GM19099 (cell line): Measurements from ENCODE around the gene ATP4B.

Experiments
- POLR2A ChIP-seq: IDR thresholded peaks from 3 replicates; pipeline ENCODE4 v1.6.1; 2011; ENCODE audit warnings: low read depth; ENCODE audit not compliant: insufficient read length; ENCODE audit errors: extremely low read depth

The ATP4B gene

GRCh38 chr13:113664751-113665596 lies 7.0 kb upstream of the ATP4B start:
- TF ChIP-seq POLR2A = no peak

GRCh38 chr13:113663934-113664333 lies 5.9 kb upstream of the ATP4B start:
- TF ChIP-seq POLR2A = no peak

GRCh38 chr13:113661509-113661908 lies 3.5 kb upstream of the ATP4B start:
- no peak for TF ChIP-seq POLR2A

GRCh38 chr13:113660066-113660465 lies 2.1 kb upstream of the ATP4B start:
- no peak for TF ChIP-seq POLR2A

GRCh38 chr13:113659337-113659736 lies 1.3 kb upstream of the ATP4B start:
- TF ChIP-seq POLR2A = no peak

GRCh38 chr13:113658836-113659235 lies 838 bp upstream of the ATP4B start:
- no peak for TF ChIP-seq POLR2A

GRCh38 chr13:113656831-113657671 lies 947 bp downstream of the ATP4B start:
- TF ChIP-seq POLR2A = no peak

- no peak for TF ChIP-seq POLR2A
Measured at GRCh38 chr13:113656003-113656588, 1.9 kb downstream of the ATP4B start.

GRCh38 chr13:113655346-113656002 lies 2.5 kb downstream of the ATP4B start:
- no peak for TF ChIP-seq POLR2A

- TF ChIP-seq POLR2A = no peak
Measured at GRCh38 chr13:113654591-113655345, 3.2 kb downstream of the ATP4B start.

- no peak for TF ChIP-seq POLR2A
Measured at GRCh38 chr13:113654175-113654560, 3.8 kb downstream of the ATP4B start.

- TF ChIP-seq POLR2A = no peak
Measured at GRCh38 chr13:113653264-113654174, 4.5 kb downstream of the ATP4B start.
